Measurements from ENCODE around the gene CD8B2. TPM values are rescaled to one million over a fixed set of nuclear protein-coding genes. Genes with fewer than 3 reads are reported as not detected.
"Not testable (repeated sequence)": the region's sequence is repeated elsewhere in the genome, so short reads cannot be mapped to it uniquely, and the experiment has no call there.

CD8B2 gene
- total RNA-seq (2022) (not detected in 2 replicates), Bru-seq, nascent RNA (not detected), BruChase-seq, experiment 1, labeled RNA remaining after a 6-hour chase (not detected), BruChase-seq, experiment 2, labeled RNA remaining after a 2-hour chase (not detected)
- long read RNA-seq = 0 reads

GRCh38 chr2:106486551-106487385, at the start of gene CD8B2:
Gene CD8B2 (plus strand): TSS chr2:106487364. CDS start chr2:106487427, 63 bp downstream.
- intact Hi-C loops (cut with micrococcal nuclease); BruUV-seq (replicated peaks); POLR2A ChIA-PET; H3K27ac Mint-ChIP-seq (ENCODE audit: low read depth, unreplicated experiment); H3K4me1 Mint-ChIP-seq (ENCODE audit: insufficient read depth, unreplicated experiment); H3K9me3 Mint-ChIP-seq (ENCODE audit: unreplicated experiment); H3K27me3 Mint-ChIP-seq (ENCODE audit: insufficient read depth, unreplicated experiment); H3K36me3 Mint-ChIP-seq (ENCODE audit: insufficient read depth, unreplicated experiment); H3K4me3 Mint-ChIP-seq (ENCODE audit: unreplicated experiment); DNase-seq (ENCODE audit: unreplicated experiment): not testable (repeated sequence)
- CTCF ChIA-PET = interaction anchor here (0.7 kb wide), 1 partner anchor 551 kb away, joined by 3 read pairs; no protein-coding TSS in a partner anchor

GRCh38 chr2:106461882-106462281, 25.3 kb upstream of the CD8B2 start:
- POLR2A ChIA-PET; H3K27ac Mint-ChIP-seq (ENCODE audit: low read depth, unreplicated experiment); BruUV-seq (replicated peaks); H3K36me3 Mint-ChIP-seq (ENCODE audit: insufficient read depth, unreplicated experiment); H3K9me3 Mint-ChIP-seq (ENCODE audit: unreplicated experiment); intact Hi-C loops (cut with micrococcal nuclease); H3K4me3 Mint-ChIP-seq (ENCODE audit: unreplicated experiment); H3K27me3 Mint-ChIP-seq (ENCODE audit: insufficient read depth, unreplicated experiment); H3K4me1 Mint-ChIP-seq (ENCODE audit: insufficient read depth, unreplicated experiment): not testable (repeated sequence)
- peak; percentile 1 for DNase-seq (ENCODE audit: unreplicated experiment)
- CTCF ChIA-PET = interaction anchor here (0.7 kb wide), 1 partner anchor 13 kb away, joined by 3 read pairs; no protein-coding TSS in a partner anchor

GRCh38 chr2:106467516-106467915, 19.6 kb upstream of the CD8B2 start:
- H3K27me3 Mint-ChIP-seq (ENCODE audit: insufficient read depth, unreplicated experiment); DNase-seq (ENCODE audit: unreplicated experiment); POLR2A ChIA-PET; H3K27ac Mint-ChIP-seq (ENCODE audit: low read depth, unreplicated experiment); H3K4me3 Mint-ChIP-seq (ENCODE audit: unreplicated experiment); intact Hi-C loops (cut with micrococcal nuclease); BruUV-seq (replicated peaks); H3K4me1 Mint-ChIP-seq (ENCODE audit: insufficient read depth, unreplicated experiment); CTCF ChIA-PET; H3K9me3 Mint-ChIP-seq (ENCODE audit: unreplicated experiment); H3K36me3 Mint-ChIP-seq (ENCODE audit: insufficient read depth, unreplicated experiment): not testable (repeated sequence)

GRCh38 chr2:106468107-106468506, 19.1 kb upstream of the CD8B2 start, which contains the start of gene RGPD3:
Gene RGPD3 (minus strand): TSS chr2:106468413. CDS start chr2:106468288, 125 bp downstream.
- H3K27ac Mint-ChIP-seq (ENCODE audit: low read depth, unreplicated experiment); CTCF ChIA-PET: not testable (repeated sequence)

GRCh38 chr2:106470658-106471057, 16.5 kb upstream of the CD8B2 start:
- H3K9me3 Mint-ChIP-seq (ENCODE audit: unreplicated experiment); POLR2A ChIA-PET; H3K27ac Mint-ChIP-seq (ENCODE audit: low read depth, unreplicated experiment); BruUV-seq (replicated peaks); H3K4me1 Mint-ChIP-seq (ENCODE audit: insufficient read depth, unreplicated experiment); intact Hi-C loops (cut with micrococcal nuclease); H3K27me3 Mint-ChIP-seq (ENCODE audit: insufficient read depth, unreplicated experiment); DNase-seq (ENCODE audit: unreplicated experiment); H3K36me3 Mint-ChIP-seq (ENCODE audit: insufficient read depth, unreplicated experiment); H3K4me3 Mint-ChIP-seq (ENCODE audit: unreplicated experiment): not testable (repeated sequence)
- TF ChIP-seq CTCF (IDR thresholded peaks at IDR 0.05; ENCODE audit: unreplicated experiment) = peak; percentile 32
- CTCF ChIA-PET = interaction anchor here (0.7 to 0.9 kb wide), 3 partner anchors 69 to 181 kb away, joined by 3 read pairs; no protein-coding TSS in a partner anchor

More at GRCh38 chr2:106468107-106468506, 19.1 kb upstream of the CD8B2 start, which contains the start of gene RGPD3:
- DNase-seq (ENCODE audit: unreplicated experiment); H3K4me1 Mint-ChIP-seq (ENCODE audit: insufficient read depth, unreplicated experiment); POLR2A ChIA-PET; H3K4me3 Mint-ChIP-seq (ENCODE audit: unreplicated experiment); H3K9me3 Mint-ChIP-seq (ENCODE audit: unreplicated experiment); H3K27me3 Mint-ChIP-seq (ENCODE audit: insufficient read depth, unreplicated experiment); BruUV-seq (replicated peaks); H3K36me3 Mint-ChIP-seq (ENCODE audit: insufficient read depth, unreplicated experiment); intact Hi-C loops (cut with micrococcal nuclease): not testable (repeated sequence)

GRCh38 chr2:106477647-106478046, 9.5 kb upstream of the CD8B2 start:
- H3K4me1 Mint-ChIP-seq (ENCODE audit: insufficient read depth, unreplicated experiment); H3K36me3 Mint-ChIP-seq (ENCODE audit: insufficient read depth, unreplicated experiment); BruUV-seq (replicated peaks); CTCF ChIA-PET; DNase-seq (ENCODE audit: unreplicated experiment); POLR2A ChIA-PET; H3K4me3 Mint-ChIP-seq (ENCODE audit: unreplicated experiment); H3K27ac Mint-ChIP-seq (ENCODE audit: low read depth, unreplicated experiment); intact Hi-C loops (cut with micrococcal nuclease); H3K9me3 Mint-ChIP-seq (ENCODE audit: unreplicated experiment); H3K27me3 Mint-ChIP-seq (ENCODE audit: insufficient read depth, unreplicated experiment): not testable (repeated sequence)

GRCh38 chr2:106479563-106479962, 7.6 kb upstream of the CD8B2 start:
- DNase-seq (ENCODE audit: unreplicated experiment); intact Hi-C loops (cut with micrococcal nuclease); H3K27me3 Mint-ChIP-seq (ENCODE audit: insufficient read depth, unreplicated experiment); H3K9me3 Mint-ChIP-seq (ENCODE audit: unreplicated experiment); POLR2A ChIA-PET; H3K27ac Mint-ChIP-seq (ENCODE audit: low read depth, unreplicated experiment); H3K4me1 Mint-ChIP-seq (ENCODE audit: insufficient read depth, unreplicated experiment); BruUV-seq (replicated peaks); H3K36me3 Mint-ChIP-seq (ENCODE audit: insufficient read depth, unreplicated experiment); H3K4me3 Mint-ChIP-seq (ENCODE audit: unreplicated experiment): not testable (repeated sequence)
- CTCF ChIA-PET = interaction anchor here (0.6 kb wide), 1 partner anchor 259 kb away, joined by 3 read pairs; no protein-coding TSS in a partner anchor

GRCh38 chr2:106487386-106488191, 425 bp downstream of the CD8B2 start:
- CTCF ChIA-PET; H3K27ac Mint-ChIP-seq (ENCODE audit: low read depth, unreplicated experiment); H3K4me1 Mint-ChIP-seq (ENCODE audit: insufficient read depth, unreplicated experiment); H3K36me3 Mint-ChIP-seq (ENCODE audit: insufficient read depth, unreplicated experiment); BruUV-seq (replicated peaks); H3K9me3 Mint-ChIP-seq (ENCODE audit: unreplicated experiment); H3K27me3 Mint-ChIP-seq (ENCODE audit: insufficient read depth, unreplicated experiment); H3K4me3 Mint-ChIP-seq (ENCODE audit: unreplicated experiment); intact Hi-C loops (cut with micrococcal nuclease); POLR2A ChIA-PET; DNase-seq (ENCODE audit: unreplicated experiment): not testable (repeated sequence)

Data from MCF 10A (cell line).